ENCODE results near the gene GOLPH3.

Gene GOLPH3

GRCh38 chr5:32182463-32183063, 8.4 kb upstream of the GOLPH3 start:
- TF ChIP-seq USF1 (IDR thresholded peaks at IDR 0.05) (no peak), NFIC (IDR thresholded peaks at IDR 0.05) (no peak), MAX (IDR thresholded peaks at IDR 0.05) (no peak), TEAD4 (IDR thresholded peaks at IDR 0.05) (no peak), CEBPB (IDR thresholded peaks at IDR 0.05) (no peak), CREB1 (IDR thresholded peaks at IDR 0.05; ENCODE audit: low read depth) (no peak), EGR1 (IDR thresholded peaks at IDR 0.05) (no peak), REST (IDR thresholded peaks at IDR 0.05; ENCODE audit: low read depth) (no peak), YY1 (IDR thresholded peaks at IDR 0.05; ENCODE audit: low read depth) (no peak), EP300 (IDR thresholded peaks at IDR 0.05; ENCODE audit: borderline replicate concordance) (no peak), FOXM1 (IDR thresholded peaks at IDR 0.05; ENCODE audit: borderline replicate concordance, low read depth) (no peak), TCF12 (IDR thresholded peaks at IDR 0.05; ENCODE audit: low read depth) (no peak), ZBTB7A (IDR thresholded peaks at IDR 0.05; ENCODE audit: low read depth) (no peak), TAF1 (IDR thresholded peaks at IDR 0.05; ENCODE audit: low read depth) (no peak), RAD21 (IDR thresholded peaks at IDR 0.05; ENCODE audit: low read depth) (no peak)

- TF ChIP-seq NFIC (IDR thresholded peaks at IDR 0.05) = no peak
- no peak; the same call in 1 of the 2 replicates for TF ChIP-seq TAF1 (IDR thresholded peaks at IDR 0.05; ENCODE audit: low read depth)
- no peak for TF ChIP-seq RAD21 (IDR thresholded peaks at IDR 0.05; ENCODE audit: low read depth)
- TF ChIP-seq EGR1 (IDR thresholded peaks at IDR 0.05) = no peak
- no peak for TF ChIP-seq TEAD4 (IDR thresholded peaks at IDR 0.05)
- no peak for TF ChIP-seq TCF12 (IDR thresholded peaks at IDR 0.05; ENCODE audit: low read depth)
- TF ChIP-seq EP300 (IDR thresholded peaks at IDR 0.05; ENCODE audit: borderline replicate concordance) = no peak; the same call in 1 of the 2 replicates
- TF ChIP-seq USF1 (IDR thresholded peaks at IDR 0.05) = no peak
- TF ChIP-seq YY1 (IDR thresholded peaks at IDR 0.05; ENCODE audit: low read depth) = no peak
- TF ChIP-seq CEBPB (IDR thresholded peaks at IDR 0.05) = no peak
- no peak; the same call in 1 of the 2 replicates for TF ChIP-seq MAX (IDR thresholded peaks at IDR 0.05)
- no peak for TF ChIP-seq REST (IDR thresholded peaks at IDR 0.05; ENCODE audit: low read depth)
- TF ChIP-seq CREB1 (IDR thresholded peaks at IDR 0.05; ENCODE audit: low read depth) = no peak
- TF ChIP-seq FOXM1 (IDR thresholded peaks at IDR 0.05; ENCODE audit: borderline replicate concordance, low read depth) = no peak
- no peak for TF ChIP-seq ZBTB7A (IDR thresholded peaks at IDR 0.05; ENCODE audit: low read depth)
Measured at GRCh38 chr5:32173267-32174010, 680 bp downstream of the GOLPH3 start.

- no peak for TF ChIP-seq USF1 (IDR thresholded peaks at IDR 0.05)
- no peak for TF ChIP-seq MAX (IDR thresholded peaks at IDR 0.05)
- no peak for TF ChIP-seq CEBPB (IDR thresholded peaks at IDR 0.05)
- TF ChIP-seq TCF12 (IDR thresholded peaks at IDR 0.05; ENCODE audit: low read depth) = no peak
- no peak for TF ChIP-seq ZBTB7A (IDR thresholded peaks at IDR 0.05; ENCODE audit: low read depth)
- no peak for TF ChIP-seq REST (IDR thresholded peaks at IDR 0.05; ENCODE audit: low read depth)
Measured at GRCh38 chr5:32172923-32173266, 1.2 kb downstream of the GOLPH3 start.

Data from Ishikawa (cell line).